Left ventricle myocardium superior (tissue), 1 donor: Measurements from ENCODE around the gene SLC26A11. TPM values are rescaled to one million over a fixed set of nuclear protein-coding genes. Genes with fewer than 3 reads are reported as not detected.
A peak's percentile ranks its signal among the peaks of the same experiment; 100 is the strongest.

ENCODE experiments used
- ATAC-seq: fragments of 200-7000 bp; cut with Tn5 transposase; one replicate; pipeline ENCODE4 v1.9.1; 2020; ENCODE audit warnings: mild to moderate bottlenecking, moderate library complexity
- DNase-seq: peaks from one replicate; pipeline ENCODE4 v3.0.0-alpha.2; 2020
- intact Hi-C: fragments of 100-400 bp; cut with micrococcal nuclease; formaldehyde crosslinking; loops from one replicate; pipeline ENCODE4 v1.11.0; 2022
- long read RNA-seq: library from polyadenylated mRNA; unstranded; transcript quantifications from one replicate; pipeline ENCODE4 v2.0.0, GENCODE V29; 2021
- total RNA-seq: library from RNA; stranded (reverse); fragmentation: NEBNext Ultra II Directional; extraction: Animal tissue kit (Norgen Biotek cat#: 25700); gene quantifications from one replicate; pipeline ENCODE4 v1.2.1, GENCODE V29; 2021
- donor health status: DM: no; HTN: yes; CAD: no; lungs with severe emphysema.

Gene SLC26A11
- 10.6 TPM for total RNA-seq
- long read RNA-seq, partial matches to known transcripts = 6 of 17 reads
- long read RNA-seq, other reads (novel, unspliced or antisense) = 7 of 17 reads

- intact Hi-C loops = no loop called here
- ATAC-seq = peak; percentile 96
Measured at GRCh38 chr17:80220054-80220735, at the start of gene SLC26A11, which contains the start of gene SGSH. SLC26A11 (plus strand) TSS chr17:80220427; CDS start chr17:80221561, 1,134 bp downstream. SGSH (minus strand) TSS chr17:80220333; CDS start chr17:80220313, 20 bp downstream.

GRCh38 chr17:80171681-80172080 lies 48.5 kb upstream of the SLC26A11 start:
- DNase-seq = no peak
- intact Hi-C loops = no loop called here
- ATAC-seq = no peak

More at GRCh38 chr17:80220054-80220735, at the start of gene SLC26A11, which contains the start of gene SGSH:
- peak; percentile 90 for DNase-seq

- DNase-seq = no peak
- ATAC-seq = no peak
- intact Hi-C loops = no loop called here
Measured at GRCh38 chr17:80173126-80173525, 47.1 kb upstream of the SLC26A11 start.

GRCh38 chr17:80173916-80174315 lies 46.3 kb upstream of the SLC26A11 start:
- intact Hi-C loops = no loop called here
- ATAC-seq (no peak), DNase-seq (no peak)

- DNase-seq (no peak), ATAC-seq (no peak)
- intact Hi-C loops = no loop called here
Measured at GRCh38 chr17:80176757-80177156, 43.5 kb upstream of the SLC26A11 start.

- no peak for DNase-seq
- no peak for ATAC-seq
Measured at GRCh38 chr17:80177986-80178595, 42.1 kb upstream of the SLC26A11 start.

GRCh38 chr17:80180192-80180591 lies 40.0 kb upstream of the SLC26A11 start:
- DNase-seq = no peak
- no peak for ATAC-seq
- intact Hi-C loops = no loop called here

More at GRCh38 chr17:80177986-80178595, 42.1 kb upstream of the SLC26A11 start:
- intact Hi-C loops = no loop called here

GRCh38 chr17:80181431-80181830 lies 38.8 kb upstream of the SLC26A11 start:
- DNase-seq (no peak), ATAC-seq (no peak)
- intact Hi-C loops = no loop called here

GRCh38 chr17:80182118-80182844 lies 37.9 kb upstream of the SLC26A11 start:
- DNase-seq = peak; percentile 16
- no peak for ATAC-seq
- intact Hi-C loops = no loop called here

- intact Hi-C loops = no loop called here
- no peak for ATAC-seq
- DNase-seq = peak; percentile 13
Measured at GRCh38 chr17:80182845-80183223, 37.4 kb upstream of the SLC26A11 start.

- intact Hi-C loops = no loop called here
- ATAC-seq = no peak
- DNase-seq = no peak
Measured at GRCh38 chr17:80183581-80184422, 36.4 kb upstream of the SLC26A11 start.

GRCh38 chr17:80184423-80184714 lies 35.9 kb upstream of the SLC26A11 start:
- intact Hi-C loops = no loop called here
- no peak for DNase-seq
- ATAC-seq = no peak

GRCh38 chr17:80185968-80186367 lies 34.3 kb upstream of the SLC26A11 start:
- ATAC-seq = no peak
- intact Hi-C loops = no loop called here
- DNase-seq = no peak

- intact Hi-C loops = no loop called here
- no peak for DNase-seq
- no peak for ATAC-seq
Measured at GRCh38 chr17:80187090-80187489, 33.1 kb upstream of the SLC26A11 start.

GRCh38 chr17:80187515-80187941 lies 32.7 kb upstream of the SLC26A11 start:
- intact Hi-C loops = no loop called here
- peak; percentile 89 for ATAC-seq
- peak; percentile 73 for DNase-seq

GRCh38 chr17:80189611-80190010 lies 30.6 kb upstream of the SLC26A11 start:
- no peak for ATAC-seq
- DNase-seq = no peak
- intact Hi-C loops = no loop called here

- DNase-seq (no peak), ATAC-seq (no peak)
- intact Hi-C loops = no loop called here
Measured at GRCh38 chr17:80190716-80191115, 29.5 kb upstream of the SLC26A11 start.

GRCh38 chr17:80191192-80191591 lies 29.0 kb upstream of the SLC26A11 start:
- DNase-seq (no peak), ATAC-seq (no peak)
- intact Hi-C loops = no loop called here
